ENCODE measurements around the gene BMP8A.

GRCh38 chr1:39564340-39564739, 72.9 kb downstream of the BMP8A start:
- TF ChIP-seq, protein P1, sequence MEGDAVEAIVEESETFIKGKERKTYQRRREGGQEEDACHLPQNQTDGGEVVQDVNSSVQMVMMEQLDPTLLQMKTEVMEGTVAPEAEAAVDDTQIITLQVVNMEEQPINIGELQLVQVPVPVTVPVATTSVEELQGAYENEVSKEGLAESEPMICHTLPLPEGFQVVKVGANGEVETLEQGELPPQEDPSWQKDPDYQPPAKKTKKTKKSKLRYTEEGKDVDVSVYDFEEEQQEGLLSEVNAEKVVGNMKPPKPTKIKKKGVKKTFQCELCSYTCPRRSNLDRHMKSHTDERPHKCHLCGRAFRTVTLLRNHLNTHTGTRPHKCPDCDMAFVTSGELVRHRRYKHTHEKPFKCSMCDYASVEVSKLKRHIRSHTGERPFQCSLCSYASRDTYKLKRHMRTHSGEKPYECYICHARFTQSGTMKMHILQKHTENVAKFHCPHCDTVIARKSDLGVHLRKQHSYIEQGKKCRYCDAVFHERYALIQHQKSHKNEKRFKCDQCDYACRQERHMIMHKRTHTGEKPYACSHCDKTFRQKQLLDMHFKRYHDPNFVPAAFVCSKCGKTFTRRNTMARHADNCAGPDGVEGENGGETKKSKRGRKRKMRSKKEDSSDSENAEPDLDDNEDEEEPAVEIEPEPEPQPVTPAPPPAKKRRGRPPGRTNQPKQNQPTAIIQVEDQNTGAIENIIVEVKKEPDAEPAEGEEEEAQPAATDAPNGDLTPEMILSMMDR (IDR thresholded peaks at IDR 0.05), result no peak
- TF ChIP-seq POLR2A (IDR thresholded peaks at IDR 0.05), result no peak

Measured in Peyer's patch (tissue), 4 donors.